ENCODE results near the gene ATP8A1. TPM values are rescaled to one million over a fixed set of nuclear protein-coding genes. Genes with fewer than 3 reads are reported as not detected.

Gene ATP8A1
- total RNA-seq, 4 donors from 2014 or later = 21.3 to 34.7 (median 25.9) TPM

- H3K27me3 ChIP-seq = no peaks in the 10 kb centered on the region
Measured at GRCh38 chr4:42371305-42372252, 285.3 kb downstream of the ATP8A1 start.

GRCh38 chr4:42369489-42369888, 287.4 kb downstream of the ATP8A1 start:
- Histone ChIP-seq H3K4me1 (no peaks in the 10 kb centered on the region), H3K4me3 (no peak overlapping the region), H3K27ac (no peak overlapping the region), H3K36me3 (no peaks in the 10 kb centered on the region), H3K9me3 (no peaks in the 10 kb centered on the region), H3K27me3 (no peaks in the 10 kb centered on the region)
- DNase-seq = no peak
- intact Hi-C loops (cut with DNase I; ENCODE audit: low total_unique reads) = no loop called here
- TF ChIP-seq POLR2A (IDR thresholded peaks at IDR 0.05) (no peak), CTCF (IDR thresholded peaks at IDR 0.05) (no peak)

More at GRCh38 chr4:42371305-42372252, 285.3 kb downstream of the ATP8A1 start:
- intact Hi-C loops (cut with DNase I; ENCODE audit: low total_unique reads) = no loop called here
- no peak for DNase-seq
- Histone ChIP-seq H3K4me1 (no peaks in the 10 kb centered on the region), H3K9me3 (no peaks in the 10 kb centered on the region), H3K27ac (no peak overlapping the region), H3K4me3 (no peak overlapping the region), H3K36me3 (no peaks in the 10 kb centered on the region)
- TF ChIP-seq POLR2A (IDR thresholded peaks at IDR 0.05) (no peak), CTCF (IDR thresholded peaks at IDR 0.05) (peak in 1 of 4 experiments; percentile 34)

GRCh38 chr4:42366959-42367358, 289.9 kb downstream of the ATP8A1 start:
- no peak for DNase-seq
- H3K36me3 ChIP-seq = no peaks in the 10 kb centered on the region
- H3K27me3 ChIP-seq = no peaks in the 10 kb centered on the region
- H3K4me1 ChIP-seq = no peaks in the 10 kb centered on the region
- H3K27ac ChIP-seq = no peak overlapping the region
- intact Hi-C loops (cut with DNase I; ENCODE audit: low total_unique reads) = no loop called here
- H3K4me3 ChIP-seq = no peak overlapping the region
- H3K9me3 ChIP-seq = no peaks in the 10 kb centered on the region
- TF ChIP-seq POLR2A (IDR thresholded peaks at IDR 0.05) (no peak), CTCF (IDR thresholded peaks at IDR 0.05) (no peak)

GRCh38 chr4:42364266-42365053, 292.4 kb downstream of the ATP8A1 start:
- TF ChIP-seq CTCF (IDR thresholded peaks at IDR 0.05) = no peak
- no peak for TF ChIP-seq POLR2A (IDR thresholded peaks at IDR 0.05)
- H3K36me3 ChIP-seq = no peaks in the 10 kb centered on the region
- intact Hi-C loops (cut with DNase I; ENCODE audit: low total_unique reads) = no loop called here
- no peak overlapping the region for H3K27ac ChIP-seq
- H3K27me3 ChIP-seq = no peaks in the 10 kb centered on the region
- no peaks in the 10 kb centered on the region for H3K9me3 ChIP-seq
- H3K4me3 ChIP-seq = no peak overlapping the region
- DNase-seq = no peak
- H3K4me1 ChIP-seq = no peaks in the 10 kb centered on the region

GRCh38 chr4:42363614-42364013, 293.3 kb downstream of the ATP8A1 start:
- no peaks in the 10 kb centered on the region for H3K27me3 ChIP-seq
- no peaks in the 10 kb centered on the region for H3K9me3 ChIP-seq
- intact Hi-C loops (cut with DNase I; ENCODE audit: low total_unique reads) = no loop called here
- no peak overlapping the region for H3K27ac ChIP-seq
- H3K4me1 ChIP-seq = no peaks in the 10 kb centered on the region
- DNase-seq = no peak
- TF ChIP-seq CTCF (IDR thresholded peaks at IDR 0.05) (no peak), POLR2A (IDR thresholded peaks at IDR 0.05) (no peak)
- H3K36me3 ChIP-seq = no peaks in the 10 kb centered on the region
- H3K4me3 ChIP-seq = no peak overlapping the region
